ENCODE results near the gene GPS1.

The GPS1 gene

DNA sequence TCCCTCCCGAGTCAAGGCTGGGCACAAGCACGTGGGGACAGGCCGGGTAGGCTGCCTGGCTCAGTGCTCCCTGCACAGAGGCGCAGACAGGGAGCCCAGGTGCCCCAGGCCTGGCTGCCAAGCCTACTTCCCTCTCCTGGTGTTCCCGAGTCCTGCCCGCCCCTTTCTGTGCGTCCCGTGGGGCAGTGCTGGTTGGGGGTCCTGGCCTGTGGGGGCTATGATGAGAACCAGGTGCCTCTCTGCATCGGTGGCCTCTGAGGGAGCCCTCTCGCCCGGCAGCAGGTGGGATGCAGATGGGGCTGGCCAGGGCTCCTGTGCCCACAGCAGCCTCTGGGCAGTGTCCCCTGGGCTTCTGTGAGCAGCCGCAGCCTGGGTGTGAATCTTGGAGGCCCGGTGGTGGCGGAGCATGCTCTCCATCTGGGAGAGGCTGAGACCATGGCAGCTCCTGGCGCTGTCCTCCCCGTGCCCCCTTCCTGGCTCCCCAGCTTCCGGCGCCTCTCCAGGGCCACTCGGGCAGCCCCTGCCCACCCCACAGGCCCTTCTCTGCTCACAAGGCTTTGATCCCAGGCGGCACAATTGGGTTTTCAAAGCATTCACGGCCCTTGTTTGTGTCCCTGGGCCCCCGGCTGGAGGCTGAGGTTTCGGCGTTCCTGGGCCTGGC lies 36.3 kb upstream of the GPS1 start:
- no peak for DNase-seq

DNA sequence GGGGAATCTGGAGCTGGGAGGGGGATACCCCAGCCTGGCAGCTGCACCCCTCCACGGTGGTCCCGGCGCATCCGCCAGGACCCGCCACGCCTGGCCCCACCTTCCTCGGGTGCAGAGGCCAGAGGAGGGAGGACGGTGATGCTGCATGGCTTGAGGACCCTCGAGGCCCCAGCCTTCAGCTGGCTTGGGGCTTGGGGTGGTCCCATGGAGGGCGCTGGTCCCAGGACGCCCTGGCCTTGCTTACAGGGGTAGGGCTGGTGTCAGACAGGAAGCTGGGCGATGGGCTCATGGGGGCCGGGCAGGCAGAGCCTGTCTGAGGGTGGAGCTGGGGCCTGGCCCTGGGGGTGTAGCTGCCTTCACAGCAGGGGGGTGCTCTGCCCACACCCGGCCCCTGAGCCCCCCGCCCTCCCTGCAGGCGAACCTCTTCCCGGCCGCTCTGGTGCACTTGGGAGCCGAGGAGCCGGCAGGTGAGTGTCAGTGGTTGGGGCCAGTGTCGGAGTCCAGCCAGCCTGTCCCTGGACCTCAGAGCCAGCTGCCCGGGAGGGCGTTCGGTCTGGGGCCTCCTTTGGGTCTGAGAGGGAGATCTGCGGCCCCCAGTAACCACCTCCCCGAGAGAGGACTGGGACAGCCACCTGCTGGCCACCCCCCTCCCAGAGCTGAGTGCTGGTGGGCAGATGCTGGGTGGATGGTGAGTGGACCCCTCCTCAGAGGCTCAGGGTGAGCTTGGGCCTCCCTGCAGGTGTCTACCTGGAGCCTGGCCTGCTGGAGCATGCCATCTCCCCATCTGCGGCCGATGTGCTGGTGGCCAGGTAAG lies 35.4 kb upstream of the GPS1 start:
- no peak for DNase-seq

DNA sequence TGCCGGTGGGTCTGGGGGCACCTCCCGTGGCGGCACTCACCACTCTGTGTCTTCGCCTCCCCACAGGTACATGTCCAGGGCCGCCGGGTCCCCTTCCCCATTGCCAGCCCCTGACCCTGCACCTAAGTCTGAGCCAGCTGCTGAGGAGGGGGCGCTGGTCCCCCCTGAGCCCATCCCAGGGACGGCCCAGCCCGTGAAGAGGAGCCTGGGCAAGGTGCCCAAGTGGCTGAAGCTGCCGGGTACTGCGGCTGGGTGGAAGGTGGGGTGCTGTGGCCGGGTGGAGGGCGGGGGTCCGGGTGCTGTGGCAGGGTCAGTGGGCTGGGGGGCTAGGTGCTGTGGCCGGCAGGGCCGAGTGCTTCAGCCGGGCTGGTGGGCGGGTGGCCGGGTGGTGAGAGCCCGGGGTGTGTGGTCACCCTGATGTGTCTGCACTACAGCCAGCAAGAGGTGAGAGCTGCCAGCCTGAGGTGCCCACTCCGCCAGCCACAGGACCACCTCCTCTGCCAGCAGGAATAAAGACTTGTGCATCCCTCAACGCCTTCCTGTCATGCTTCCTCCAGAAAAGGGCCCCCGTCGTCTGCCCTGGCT lies 34.7 kb upstream of the GPS1 start:
- no peak for DNase-seq

DNA sequence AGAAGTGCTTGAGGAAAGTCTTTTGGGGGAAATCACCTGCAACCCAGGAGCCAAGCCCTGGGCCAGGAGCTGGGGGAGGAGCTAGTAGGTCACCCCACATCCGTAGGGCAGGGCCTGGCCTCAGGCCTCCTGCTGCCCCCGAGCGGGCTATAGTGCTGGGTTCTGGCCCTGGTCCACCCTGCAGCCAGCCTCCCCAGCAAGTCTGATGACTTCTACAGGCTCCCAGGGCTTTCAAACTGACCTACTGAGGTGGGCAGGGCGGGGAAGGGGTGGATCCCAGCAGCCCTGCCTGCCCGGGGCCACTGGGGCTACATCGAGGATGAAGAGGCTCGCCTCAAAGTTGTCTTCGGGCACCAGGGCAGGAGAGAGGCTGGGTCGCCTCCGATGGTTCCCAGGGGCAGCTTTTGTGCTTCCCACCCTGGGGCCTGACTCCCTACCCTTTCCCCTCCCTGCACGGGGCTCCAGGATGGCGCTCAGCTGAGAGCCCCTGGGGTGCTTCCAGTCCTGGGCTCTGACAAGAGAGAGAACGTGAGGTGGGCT lies 34.0 kb upstream of the GPS1 start:
- no peak for DNase-seq

DNA sequence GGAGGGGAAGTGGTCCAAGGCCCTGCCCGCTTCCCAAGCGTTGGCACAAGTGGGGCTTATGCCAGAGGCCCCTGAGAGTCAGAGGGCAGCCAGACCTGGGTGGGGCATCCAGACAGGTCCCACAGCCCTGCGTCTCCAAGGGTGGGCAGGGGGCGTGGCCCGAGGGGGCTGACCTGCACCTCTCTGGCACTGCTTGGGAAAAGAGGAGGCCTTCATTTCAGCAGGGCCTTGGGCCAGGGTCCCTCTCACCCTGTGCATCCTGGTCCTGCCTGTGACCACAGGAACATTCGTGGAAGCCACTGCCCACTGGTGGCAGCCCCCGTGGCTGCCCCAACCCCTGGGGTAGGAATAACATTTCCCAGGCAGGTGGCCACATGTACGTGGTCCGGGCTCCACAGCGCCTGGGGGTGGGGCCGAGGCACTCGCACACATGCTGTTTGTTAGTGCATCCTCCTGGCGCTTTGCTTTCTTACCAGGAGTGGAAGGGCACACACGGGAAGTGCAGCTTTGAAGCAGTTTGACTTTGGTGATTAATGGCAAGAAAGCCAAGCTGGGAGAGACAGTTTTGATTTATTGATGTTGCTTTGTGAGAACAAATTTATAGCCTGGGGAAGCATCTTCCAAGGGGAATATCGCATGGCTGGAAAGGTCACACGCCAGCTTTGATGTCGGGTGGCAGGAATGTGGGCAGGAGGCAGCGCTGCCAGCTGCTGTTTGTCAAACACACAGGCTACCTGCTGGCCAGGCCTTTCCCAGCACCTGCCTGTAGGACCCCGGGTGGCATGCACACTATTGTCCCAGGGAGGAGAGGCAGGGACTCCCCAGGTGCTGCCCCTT lies 33.3 kb upstream of the GPS1 start:
- DNase-seq, result peak; percentile 15

DNA sequence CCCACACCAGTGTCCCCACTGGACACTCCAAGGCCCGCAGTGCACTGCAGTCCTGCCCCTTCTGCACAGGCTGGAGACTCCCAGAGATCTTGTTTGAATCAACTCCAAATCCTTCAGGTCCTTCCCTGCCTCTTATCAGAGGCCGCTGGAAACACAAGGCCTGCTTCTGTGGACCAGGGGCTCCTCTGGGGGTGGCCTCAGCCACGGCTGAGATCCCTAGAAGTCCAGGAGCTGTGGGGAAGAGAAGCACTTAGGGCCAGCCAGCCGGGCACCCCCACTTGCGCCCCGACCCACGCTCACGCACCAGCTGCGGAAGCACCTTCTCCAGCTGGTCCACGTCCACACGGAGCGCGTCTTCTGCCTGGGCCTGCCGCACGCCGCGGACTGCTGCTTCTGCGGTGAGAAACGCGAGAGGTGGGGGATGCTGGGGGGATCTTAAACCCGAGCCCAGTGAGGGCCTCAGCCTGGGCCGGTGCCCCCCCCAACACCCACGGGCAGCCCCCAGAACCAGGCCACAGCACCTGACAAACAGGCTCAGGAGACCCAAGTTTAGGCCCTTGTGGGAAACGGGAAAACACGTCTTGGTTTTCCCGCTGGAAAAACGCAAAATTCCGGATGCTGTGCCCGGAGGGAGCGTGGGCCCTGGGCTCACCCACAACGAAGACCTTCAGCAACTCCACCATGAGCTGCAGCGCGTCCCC lies 32.6 kb upstream of the GPS1 start:
- no peak for DNase-seq

DNA sequence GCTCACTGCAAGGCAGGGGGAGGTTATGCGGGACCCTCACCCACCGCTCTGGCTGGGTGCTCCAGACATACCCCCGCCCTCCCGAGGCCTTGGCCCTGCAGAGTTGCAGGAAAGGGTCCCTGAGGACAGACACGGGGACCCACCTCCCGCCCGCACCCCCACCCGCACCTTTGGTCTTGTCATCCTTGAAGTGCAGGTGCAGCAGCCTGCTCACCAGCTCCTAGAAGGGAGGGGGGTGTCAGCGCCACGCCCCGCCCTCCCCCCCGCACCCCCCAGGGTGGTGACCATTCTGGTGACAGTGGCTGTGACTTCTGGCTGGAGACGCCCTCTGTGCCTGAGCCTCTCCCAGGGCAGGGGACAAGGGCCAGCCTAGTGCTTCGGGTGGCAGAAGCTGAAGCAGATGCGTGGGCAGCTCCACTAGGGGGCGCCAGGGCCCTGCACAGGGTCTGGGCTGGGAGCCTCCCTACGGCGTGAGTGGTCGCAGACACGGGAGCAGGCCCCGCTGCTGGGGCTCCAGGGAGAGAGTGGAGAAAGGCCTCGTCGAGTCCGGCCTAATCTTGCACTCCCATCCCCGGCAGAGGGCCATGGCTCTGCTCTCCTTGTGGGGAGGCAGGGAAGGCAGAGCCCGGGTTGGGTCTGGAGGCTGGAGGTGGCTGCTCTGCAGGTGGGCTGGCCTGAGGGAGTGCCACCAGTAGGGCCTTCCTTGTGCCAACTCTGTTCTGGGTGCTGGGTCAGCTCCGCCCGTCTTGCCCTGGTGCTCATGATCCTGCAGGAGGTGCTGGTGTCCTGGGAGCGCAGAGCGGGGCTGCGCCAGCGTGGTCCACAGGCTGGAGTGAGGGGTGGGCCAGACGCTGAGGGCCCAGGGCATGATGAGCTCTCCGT lies 31.8 kb upstream of the GPS1 start:
- DNase-seq, result no peak

DNA sequence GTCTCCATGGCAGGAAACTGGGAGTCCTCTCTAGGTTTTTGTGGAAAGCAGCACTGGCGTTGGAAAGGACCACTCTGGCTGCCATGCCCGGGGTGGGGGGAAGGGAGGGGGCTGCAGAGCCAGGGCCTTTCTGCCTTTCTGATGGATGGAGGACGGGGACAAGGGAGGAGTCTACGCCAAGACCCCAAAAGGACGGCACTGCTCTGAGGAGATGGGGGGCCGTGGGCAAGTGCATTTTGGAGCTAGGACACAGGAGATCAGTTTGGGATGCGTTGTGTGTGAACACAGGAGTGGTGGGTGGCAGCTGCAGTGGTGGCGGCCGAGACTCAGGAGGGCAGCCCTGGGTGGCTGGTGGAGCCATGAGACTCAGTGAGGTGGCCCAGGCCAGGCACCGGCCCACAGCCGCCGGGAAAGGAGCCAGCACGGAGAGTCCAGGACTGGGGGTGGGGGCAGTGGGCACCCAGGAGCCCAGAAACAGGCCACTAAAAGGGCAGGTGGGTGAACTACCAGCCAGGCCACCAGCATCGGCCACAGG lies 31.1 kb upstream of the GPS1 start:
- DNase-seq, result no peak

DNA sequence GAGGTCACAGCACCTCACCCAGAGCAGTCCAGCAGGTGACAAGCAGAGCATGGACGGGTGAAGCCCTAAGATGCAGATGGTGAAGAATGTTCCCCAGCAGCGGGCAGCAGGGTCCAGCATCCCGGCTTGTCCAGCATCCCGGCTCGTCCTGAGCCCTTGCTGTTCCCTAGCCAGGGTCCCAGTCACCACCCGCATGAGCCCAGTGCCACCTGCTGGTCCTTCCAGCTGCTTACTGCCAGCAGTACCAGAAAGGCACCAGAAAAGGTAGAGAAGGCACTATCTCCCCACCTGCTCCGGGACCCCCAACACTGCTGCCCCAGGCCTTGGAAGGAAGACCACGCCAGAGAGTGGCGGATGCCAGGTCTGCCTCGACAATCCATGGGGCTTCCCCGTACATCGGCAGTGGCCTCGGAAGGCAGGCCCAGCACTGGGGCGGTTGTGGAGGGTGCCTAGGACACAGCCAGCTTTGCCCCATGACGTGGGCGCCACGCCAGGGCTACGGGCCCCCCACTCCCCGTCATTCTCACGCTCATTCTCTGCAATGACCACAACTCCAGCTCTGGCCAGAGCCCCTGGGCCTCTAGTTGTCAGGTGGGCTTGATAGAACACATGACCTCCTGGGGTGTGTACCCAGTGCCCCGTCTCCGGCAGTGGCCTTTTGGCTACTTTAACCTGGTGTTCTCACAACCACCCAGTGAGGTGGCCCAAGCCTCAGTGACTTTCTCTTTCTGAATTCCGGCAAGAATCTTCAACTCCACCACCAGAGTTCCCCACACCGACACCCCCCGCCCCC lies 30.4 kb upstream of the GPS1 start:
- DNase-seq, result peak; percentile 58

DNA sequence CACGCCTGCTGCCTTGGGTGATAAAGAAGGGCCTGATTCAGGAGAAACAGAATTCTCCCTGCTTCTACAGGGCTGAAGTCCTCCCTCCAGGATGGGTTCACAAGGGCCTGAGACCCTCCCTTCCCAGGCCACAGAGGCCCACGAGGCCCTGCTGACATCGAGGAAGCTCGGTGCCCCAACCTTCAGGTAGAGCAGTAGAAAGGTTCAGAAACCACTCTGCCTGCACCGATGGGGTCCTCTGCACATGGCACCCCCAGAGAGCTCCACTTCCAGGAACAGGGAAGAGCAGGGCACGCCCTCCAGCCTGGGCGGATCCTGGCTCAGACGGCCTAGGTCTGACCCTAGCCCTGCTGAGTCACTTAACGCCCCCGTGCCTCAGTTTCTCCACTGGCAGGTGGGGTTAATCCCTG lies 29.8 kb upstream of the GPS1 start:
- DNase-seq, result no peak

DNA sequence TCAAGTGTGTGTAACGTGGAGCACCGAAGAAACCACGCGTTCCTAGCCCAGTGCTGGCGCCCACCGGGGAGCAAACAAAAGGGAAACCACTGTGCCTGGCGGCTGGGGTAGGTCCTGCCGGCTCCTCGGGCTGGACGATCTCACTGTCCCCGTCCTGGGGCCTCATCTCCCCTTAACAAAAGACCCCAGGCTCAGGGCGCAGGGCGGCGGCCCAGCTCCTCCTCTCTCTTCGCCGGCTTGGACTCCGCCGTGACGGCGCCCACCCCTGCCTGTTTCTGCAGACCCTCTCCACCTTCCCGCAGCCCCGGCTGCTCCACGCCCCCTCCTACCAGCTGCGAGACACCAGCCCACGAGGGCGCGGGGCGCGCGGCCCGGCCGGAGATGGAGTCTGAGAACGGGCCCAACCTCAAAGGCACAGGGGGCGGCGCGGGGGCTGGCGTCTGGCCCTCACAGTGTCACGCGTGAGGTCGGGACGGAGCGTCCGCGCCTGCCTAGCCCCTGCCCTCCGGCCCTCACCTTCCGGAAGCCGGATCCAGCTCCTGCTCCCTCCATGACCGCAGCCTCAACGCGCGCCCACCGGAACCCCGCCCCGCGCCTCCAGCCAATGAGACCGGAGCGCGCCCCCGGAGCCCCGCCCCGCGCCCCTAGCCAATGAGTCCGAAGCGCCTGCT lies 29.3 kb upstream of the GPS1 start, which contains the start of gene CENPX:
CENPX (minus strand) TSS at position 569 of the 671 bp plus-strand sequence; CDS start at position 552, 17 bp downstream.
- DNase-seq, result no peak

DNA sequence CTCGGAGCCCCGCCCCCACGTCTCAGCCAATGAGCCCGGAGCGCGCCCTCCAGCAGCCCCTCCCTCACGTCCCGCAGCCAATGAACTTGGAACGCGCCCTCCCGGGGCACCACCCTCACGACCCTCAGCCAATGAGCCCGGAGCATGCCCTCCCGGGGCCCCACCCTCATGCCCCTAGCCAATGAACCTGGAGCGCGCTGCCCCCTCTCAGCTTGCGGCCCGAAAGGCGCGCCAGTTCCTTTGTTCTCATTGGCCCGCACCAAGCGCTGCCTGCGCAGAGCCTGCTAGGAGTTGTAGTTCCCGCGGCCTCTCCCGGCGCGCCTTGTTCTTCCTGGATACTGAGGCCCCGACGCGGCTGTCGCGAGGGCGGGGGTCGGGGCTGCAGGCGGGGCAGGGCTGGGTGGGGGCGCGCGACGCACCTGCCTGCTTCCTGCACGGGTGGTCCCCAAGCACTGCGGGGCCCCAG lies 28.7 kb upstream of the GPS1 start, which contains the start of gene LRRC45:
LRRC45 (plus strand) TSS at position 325 of the 466 bp plus-strand sequence. CDS start 339 bp downstream, outside the sequence.
- peak; percentile 100 for DNase-seq

DNA sequence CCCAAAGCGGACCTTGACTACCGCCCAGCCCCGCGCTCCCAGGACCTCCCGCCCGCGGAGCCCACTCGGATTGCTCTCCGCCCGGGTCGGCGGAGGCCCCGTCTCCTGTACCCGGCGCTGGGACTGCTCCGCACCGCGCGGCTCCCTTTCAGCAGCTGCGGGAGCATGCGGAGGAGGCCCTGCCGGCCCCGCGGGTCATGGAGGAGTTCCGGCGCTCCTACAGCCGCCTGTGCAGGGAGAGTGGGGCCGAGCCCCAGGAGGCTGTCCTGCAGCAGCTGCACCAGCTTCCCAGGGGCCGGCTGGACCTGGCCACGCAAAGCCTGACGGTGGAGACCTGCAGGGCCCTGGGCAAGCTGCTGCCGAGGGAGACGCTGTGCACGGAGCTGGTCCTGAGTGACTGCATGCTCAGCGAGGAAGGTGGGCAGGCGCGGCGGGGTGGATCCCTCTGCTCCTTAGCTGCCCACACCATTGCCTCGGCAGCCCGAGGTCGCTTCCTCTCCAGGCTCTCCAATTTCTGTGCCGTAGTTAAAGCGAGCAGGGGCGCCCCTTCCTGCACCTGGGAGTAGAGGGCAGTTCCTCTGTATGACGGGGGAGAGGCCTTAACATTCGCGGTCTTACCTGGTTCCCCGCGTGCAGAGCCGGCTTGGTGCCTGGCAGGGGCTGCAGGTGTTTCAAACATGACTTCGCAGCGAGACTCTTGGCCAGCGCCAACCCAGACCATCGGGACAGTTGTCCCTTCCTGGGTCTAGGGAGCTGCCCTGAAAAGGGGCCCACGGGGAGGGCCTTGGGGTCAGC lies 28.1 kb upstream of the GPS1 start:
- peak; percentile 29 for DNase-seq

DNA sequence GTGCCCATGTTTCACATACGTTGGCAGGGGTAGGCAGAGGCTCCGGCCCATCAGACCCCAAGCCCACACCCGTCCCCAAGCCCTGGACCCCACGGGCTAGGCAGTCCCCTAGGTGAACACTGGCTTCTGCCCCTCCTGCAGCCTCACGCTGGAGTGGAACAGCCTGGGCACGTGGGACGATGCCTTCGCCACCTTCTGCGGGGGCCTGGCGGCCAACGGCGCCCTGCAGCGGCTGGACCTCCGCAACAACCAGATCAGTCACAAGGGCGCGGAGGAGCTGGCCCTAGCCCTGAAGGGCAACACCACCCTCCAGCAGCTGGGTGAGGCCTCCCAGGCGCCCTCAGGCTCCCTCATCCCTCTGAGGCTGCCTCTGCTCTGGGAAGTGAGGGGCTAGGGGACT lies 26.8 kb upstream of the GPS1 start:
- DNase-seq, result no peak

DNA sequence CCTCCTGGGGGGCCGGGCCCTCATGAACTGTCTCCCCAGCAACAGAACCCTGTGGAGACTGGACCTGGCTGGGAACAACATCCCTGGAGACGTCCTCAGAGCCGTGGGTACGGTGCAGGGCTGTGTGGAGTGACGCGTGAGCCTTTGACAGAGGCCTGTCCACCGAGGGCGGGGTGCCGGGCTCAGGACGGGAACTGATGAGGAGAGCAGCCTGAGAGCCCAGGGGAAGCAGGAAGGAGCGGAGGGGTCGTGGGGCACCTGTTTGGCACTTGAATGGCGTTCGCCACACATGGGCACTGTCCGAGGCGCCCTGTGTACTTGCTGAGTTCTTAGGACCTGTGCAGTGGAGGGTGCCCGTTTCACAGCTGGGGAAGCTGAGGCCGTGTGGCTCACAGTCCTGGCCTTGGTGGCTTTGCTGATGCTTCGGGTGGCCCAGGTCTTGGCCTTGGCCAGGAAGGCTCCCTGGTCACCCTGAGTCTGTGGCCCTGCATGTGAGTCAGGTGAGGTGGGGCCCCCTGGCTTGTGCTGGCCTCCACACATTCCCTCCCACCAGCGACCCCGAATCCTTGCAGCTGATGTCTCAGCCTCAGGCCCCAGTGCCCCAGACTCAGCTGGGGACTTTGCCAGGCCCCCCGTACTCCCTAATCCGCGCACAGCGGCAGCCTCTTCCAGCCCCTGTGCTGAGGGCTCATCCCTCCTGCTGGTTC lies 26.1 kb upstream of the GPS1 start:
- DNase-seq, result no peak

DNA sequence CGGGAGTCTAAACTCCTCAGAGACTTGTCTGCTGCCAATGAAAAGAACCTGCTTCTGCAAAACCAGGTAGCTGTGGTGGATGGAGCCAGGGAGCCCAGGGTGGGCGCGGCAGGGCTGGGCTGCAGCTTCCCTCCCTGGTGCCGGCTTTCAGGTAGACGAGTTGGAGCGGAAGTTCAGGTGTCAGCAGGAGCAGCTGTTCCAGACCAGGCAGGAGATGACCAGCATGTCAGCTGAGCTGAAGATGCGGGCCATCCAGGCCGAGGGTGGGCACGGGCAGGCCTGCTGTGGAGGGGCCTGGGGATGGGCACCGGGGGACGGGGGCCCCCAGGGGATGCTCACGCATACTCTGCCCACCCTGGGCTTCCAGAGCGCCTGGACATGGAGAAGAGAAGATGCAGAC lies 23.5 kb upstream of the GPS1 start:
- DNase-seq, result no peak

DNA sequence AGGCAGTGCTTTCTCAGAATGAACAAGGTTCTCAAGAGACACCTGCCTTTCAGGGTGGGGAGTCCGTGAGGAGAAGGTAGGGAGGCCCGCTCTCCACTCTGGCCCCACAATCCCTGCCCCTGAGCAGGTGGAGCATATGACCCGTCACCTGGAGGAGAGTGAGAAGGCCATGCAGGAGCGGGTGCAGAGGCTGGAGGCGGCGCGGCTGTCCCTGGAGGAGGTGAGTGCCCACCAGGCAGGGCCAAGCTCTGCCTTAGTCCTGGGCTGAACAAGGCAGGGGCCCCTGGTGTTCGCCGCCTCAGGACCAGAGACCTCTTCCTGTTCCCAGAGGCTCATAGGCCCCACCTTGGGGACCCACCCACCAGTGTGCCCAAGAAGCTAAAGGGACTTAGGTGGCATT lies 22.7 kb upstream of the GPS1 start:
- DNase-seq, result no peak

DNA sequence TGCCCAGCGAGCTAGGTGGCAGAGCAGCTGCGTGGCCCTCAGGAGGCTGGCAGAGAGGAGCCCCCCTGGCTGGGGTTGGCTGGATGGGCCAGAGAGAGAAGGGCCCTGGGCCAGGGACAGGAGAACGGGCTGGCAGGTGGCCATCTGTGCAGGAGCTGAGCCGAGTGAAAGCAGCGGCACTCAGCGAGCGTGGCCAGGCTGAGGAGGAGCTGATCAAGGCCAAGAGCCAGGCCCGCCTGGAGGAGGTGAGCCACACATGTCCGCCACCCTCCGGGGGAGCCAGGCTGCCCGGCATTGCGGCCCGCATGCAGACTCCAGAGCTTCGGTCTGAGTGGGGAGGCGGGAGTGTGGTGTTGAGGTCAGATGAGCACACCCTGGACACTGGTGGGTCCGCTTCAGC lies 22.3 kb upstream of the GPS1 start:
- no peak for DNase-seq

Measured in NCI-H2171 treated with DMSO at 0.1 percent for 48 hours (cell line).